ENCODE measurements around the gene SLC35D2.

DNA sequence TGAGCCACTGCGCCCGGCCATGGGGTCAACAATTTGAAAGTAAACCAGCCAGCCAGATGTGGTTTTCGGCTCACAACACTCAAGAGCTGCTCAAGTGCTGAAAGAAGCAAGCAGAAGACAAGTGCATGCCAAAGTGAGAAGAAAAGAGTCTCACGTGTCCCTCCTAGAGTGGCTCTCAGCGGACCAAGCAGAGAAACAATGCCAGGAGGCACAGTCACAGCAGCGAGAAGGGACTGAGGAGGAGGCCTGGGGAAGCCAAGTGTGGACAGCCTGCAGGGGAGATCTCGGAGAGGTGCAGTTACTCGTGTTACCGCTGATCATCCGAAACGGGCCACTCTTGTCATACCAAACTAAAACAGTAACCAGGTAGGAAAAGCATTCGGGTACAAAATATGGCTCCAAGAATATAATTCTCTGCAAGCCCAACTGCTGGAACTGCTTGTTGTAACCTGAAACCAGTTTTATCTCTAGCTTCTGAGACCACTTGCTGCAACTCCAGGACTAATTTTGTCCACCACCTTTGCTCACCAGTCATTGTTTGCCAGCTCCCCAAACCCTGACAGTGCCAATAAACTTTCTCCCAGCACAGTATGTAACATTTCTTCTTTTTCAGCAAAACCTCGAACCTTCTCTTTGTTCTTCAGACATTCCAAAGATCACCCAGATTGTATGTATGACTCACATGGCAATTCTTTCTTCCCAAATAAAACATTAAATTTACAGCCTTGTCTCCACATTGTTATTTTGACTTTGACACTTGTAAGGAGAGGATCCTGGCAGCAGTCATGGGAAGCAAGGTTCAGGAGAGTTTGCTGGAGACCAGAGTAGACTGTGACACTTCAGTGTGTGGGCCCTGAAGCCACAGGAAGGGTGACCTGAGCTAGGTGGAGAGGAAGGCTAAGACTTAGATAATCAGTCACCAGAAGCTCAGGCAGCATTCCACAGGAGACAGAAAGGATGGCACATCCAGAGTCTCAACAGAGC is 6.3 kb downstream of the SLC35D2 start:
- TF ChIP-seq CTCF (IDR thresholded peaks at IDR 0.05) (no peak), EP300 (IDR thresholded peaks at IDR 0.05; ENCODE audit: low read depth) (no peak)
